IMR-90 (cell line): ENCODE measurements around the gene ERBB4. TPM values are rescaled to one million over a fixed set of nuclear protein-coding genes. Genes with fewer than 3 reads are reported as not detected.

Experiments used
- ATAC-seq: fragments of 200-7000 bp; cut with Tn5 transposase; 2 replicates; pipeline ENCODE4 v1.9.1; 2020; ENCODE audit warnings: low read depth, mild to moderate bottlenecking, moderate library complexity
- BruUV-seq: library from RNA; stranded (reverse); fragments of 400-500 nt; replicated peaks from 2 replicates; lab custom pipeline; 2021; lab: Mats Ljungman, UMichigan
- CTCF ChIA-PET: fragments of 300-600 bp; formaldehyde crosslinking; extraction: SDS; loops from one replicate; lab custom pipeline; 2021; ENCODE audit warnings: antibody characterized with exemption; lab: Yijun Ruan, JAX
- POLR2A ChIA-PET: fragments of 300-600 bp; sonication (Branson Sonifier 250); formaldehyde crosslinking; loops from one replicate; lab custom pipeline; 2022; ENCODE audit warnings: antibody characterized with exemption; ENCODE audit not compliant: unreplicated experiment; lab: Charles Lee
- DNase-seq: peaks from one replicate; pipeline ENCODE4 v3.0.0; 2013
- H2AFZ ChIP-seq: replicated peaks from 2 replicates; pipeline ENCODE3; 2013; ENCODE audit warnings: low read length, mild to moderate bottlenecking; ENCODE audit not compliant: poor library complexity
- H2AK5ac ChIP-seq: 2 replicates; pipeline ENCODE4 v1.6.1; 2013; ENCODE audit warnings: low read depth, low read length, inconsistent platforms
- H2AK9ac ChIP-seq: replicated peaks from 2 replicates; pipeline ENCODE3; 2013; ENCODE audit warnings: mild to moderate bottlenecking, low read depth, low read length, moderate library complexity; ENCODE audit not compliant: poor library complexity
- H2BK120ac ChIP-seq: 2 replicates; pipeline ENCODE4 v1.6.1; 2013; ENCODE audit warnings: low read depth, low read length, inconsistent platforms
- H2BK15ac ChIP-seq: 3 replicates; pipeline ENCODE4 v1.6.1; 2013; ENCODE audit warnings: low read depth, low read length, inconsistent platforms
- H2BK20ac ChIP-seq: 2 replicates; pipeline ENCODE4 v1.6.1; 2013; ENCODE audit warnings: low read depth, mild to moderate bottlenecking, inconsistent platforms, low read length, moderate library complexity
- H2BK5ac ChIP-seq: 2 replicates; pipeline ENCODE4 v1.6.1; 2013; ENCODE audit warnings: mild to moderate bottlenecking, low read depth, low read length, inconsistent platforms; ENCODE audit not compliant: poor library complexity, severe bottlenecking
- H3K14ac ChIP-seq: replicated peaks from 2 replicates; pipeline ENCODE4 v1.6.1; 2013; ENCODE audit warnings: low read depth, low read length, inconsistent platforms
- H3K18ac ChIP-seq: 2 replicates; pipeline ENCODE4 v1.6.1; 2013; ENCODE audit warnings: low read depth, low read length, control low read depth
- H3K23ac ChIP-seq: 2 replicates; pipeline ENCODE4 v1.6.1; 2013; ENCODE audit warnings: low read depth, low read length, inconsistent platforms
- H3K27ac ChIP-seq: 2 replicates; pipeline ENCODE4 v1.5.1; 2013; ENCODE audit warnings: mild to moderate bottlenecking, control low read depth, low read length; ENCODE audit not compliant: insufficient read depth
- H3K27me3 ChIP-seq: 2 replicates; pipeline ENCODE4 v1.6.1; 2013; ENCODE audit warnings: low read length; ENCODE audit not compliant: control insufficient read depth, insufficient read depth
- H3K36me3 ChIP-seq: 2 replicates; pipeline ENCODE4 v1.6.1; 2013; ENCODE audit warnings: low read length, mixed read lengths; ENCODE audit not compliant: control insufficient read depth, insufficient read depth
- H3K4ac ChIP-seq: 2 replicates; pipeline ENCODE4 v1.6.1; 2013; ENCODE audit warnings: low read depth, low read length, inconsistent platforms
- H3K4me1 ChIP-seq: 2 replicates; pipeline ENCODE4 v1.6.1; 2013; ENCODE audit warnings: low read length, mixed read lengths; ENCODE audit not compliant: control insufficient read depth, insufficient read depth
- H3K4me2 ChIP-seq: 2 replicates; pipeline ENCODE4 v1.6.1; 2013; ENCODE audit warnings: low read depth, mild to moderate bottlenecking, control low read depth, low read length, moderate library complexity
- H3K4me3 ChIP-seq: 2 replicates; pipeline ENCODE4 v1.5.1; 2013; ENCODE audit warnings: low read depth, mild to moderate bottlenecking, control low read depth, low read length, moderate library complexity; ENCODE audit not compliant: insufficient read depth
- H3K56ac ChIP-seq: 2 replicates; pipeline ENCODE4 v1.6.1; 2013; ENCODE audit warnings: low read length, inconsistent platforms; ENCODE audit not compliant: insufficient read depth; ENCODE audit errors: extremely low read depth
- H3K79me1 ChIP-seq, 2 experiments: 2 replicates each; pipeline ENCODE4 v1.6.1; 2013; ENCODE audit warnings: low read length in 2 of 2, inconsistent platforms in 1 of 2, low read depth in 1 of 2
- H3K9ac ChIP-seq: 2 replicates; pipeline ENCODE4 v1.6.1; 2013; ENCODE audit warnings: low read depth, low read length, control low read depth
- H3K9me1 ChIP-seq: 2 replicates; pipeline ENCODE4 v1.6.1; 2013; ENCODE audit warnings: low read length, inconsistent platforms; ENCODE audit not compliant: insufficient read depth
- H3K9me3 ChIP-seq: 2 replicates; pipeline ENCODE4 v1.6.1; 2013; ENCODE audit warnings: low read length; ENCODE audit not compliant: control insufficient read depth, insufficient read depth
- H4K20me1 ChIP-seq: 2 replicates; pipeline ENCODE4 v1.6.1; 2013; ENCODE audit warnings: low read length, inconsistent platforms; ENCODE audit not compliant: insufficient read depth
- H4K5ac ChIP-seq: 2 replicates; pipeline ENCODE4 v1.6.1; 2013; ENCODE audit warnings: mild to moderate bottlenecking, low read depth, low read length, control low read depth
- H4K8ac ChIP-seq, 2 experiments: 2 replicates each; pipeline ENCODE4 v1.6.1; 2013; ENCODE audit warnings: low read depth in 2 of 2, low read length in 2 of 2, control low read depth in 1 of 2, inconsistent platforms in 1 of 2
- H4K91ac ChIP-seq: 2 replicates; pipeline ENCODE4 v1.6.1; 2013; ENCODE audit warnings: low read depth, low read length, inconsistent platforms; ENCODE audit not compliant: insufficient read depth
- BHLHE40 ChIP-seq: fragments of 150-350 bp; IDR thresholded peaks from 2 replicates; pipeline ENCODE4 v1.6.1; 2016; ENCODE audit warnings: mild to moderate bottlenecking, low read depth, low read length
- ELK1 ChIP-seq: fragments of 150-350 bp; IDR thresholded peaks from 2 replicates; pipeline ENCODE4 v1.6.1; 2016; ENCODE audit warnings: low read depth, mild to moderate bottlenecking, low read length, moderate library complexity, borderline replicate concordance
- FOS ChIP-seq: fragments of 150-350 bp; IDR thresholded peaks from 2 replicates; pipeline ENCODE4 v1.6.1; 2016; ENCODE audit warnings: low read depth, low read length
- MAFK ChIP-seq: IDR thresholded peaks from 2 replicates; pipeline ENCODE4 v1.6.1; 2012; ENCODE audit warnings: low read depth, low read length, improper control_type of control experiment
- NFE2L2 ChIP-seq: fragments of 150-350 bp; IDR thresholded peaks from 2 replicates; pipeline ENCODE4 v1.6.1; 2016; ENCODE audit warnings: low read depth, mild to moderate bottlenecking, low read length
- WGBS, 2 experiments: methylation state at CpG; one replicate each; pipeline versions ENCODE4 v1.1.5 to v1.1.7; 2013; ENCODE audit warnings: missing lambda C conversion rate in 2 of 2; ENCODE audit not compliant: insufficient read length in 1 of 2; ENCODE audit errors: extremely low coverage in 2 of 2; 5-methylcytosine and 5-hydroxymethylcytosine counted together
- dilution Hi-C: fragments of 300-500 bp; cut with HindIII; formaldehyde crosslinking; loops from one replicate; pipeline ENCODE4 v1.14.3; 2018; ENCODE audit warnings: low sequenced_read_pairs; ENCODE audit not compliant: unreplicated experiment
- in situ Hi-C: fragments of 300-500 bp; cut with MboI; formaldehyde crosslinking; loops from 3 replicates; pipeline ENCODE4 v1.14.3; 2019; ENCODE audit warnings: low sequenced_read_pairs, inconsistent platforms, mixed read lengths
- intact Hi-C: fragments of 100-400 bp; cut with micrococcal nuclease; formaldehyde crosslinking; loops from 2 replicates; pipeline ENCODE4 v1.10.0; 2022
- polyA plus RNA-seq, 3 experiments: library from polyadenylated mRNA; depleted of rRNA; stranded (reverse); fragments of >200 nt; gene quantifications; 2 replicates each; pipeline ENCODE4 v1.2.3, GENCODE V29; 2012; ENCODE audit warnings: low replicate concordance in 1 of 3
- total RNA-seq: library from RNA; depleted of rRNA; stranded (reverse); fragments of >200 nt; gene quantifications from 2 replicates; pipeline ENCODE4 v1.2.3, GENCODE V29; 2012
- TF ChIP-seq, protein P1 (sequence below): fragments of 150-350 bp; IDR thresholded peaks from 2 replicates; pipeline ENCODE4 v1.6.1; 2017; ENCODE audit warnings: mild to moderate bottlenecking, antibody characterized with exemption, low read length, low read depth

Gene ERBB4
- total and polyA plus RNA-seq, 2 of the 4 experiments (the other 2 are of a cell fraction): not detected

- WGBS, 2 experiments: 50% methylated on average over 1 of the region's 1 CpG; no CpG with 5 or more reads in 1 of the 2 experiments
- H3K9me1 ChIP-seq: no peaks in the 10 kb centered on the region
- dilution Hi-C loops: no loop called here
- no peak overlapping the region for H3K14ac ChIP-seq
- H3K4me3 ChIP-seq: no peak overlapping the region
- no peak overlapping the region for H3K23ac ChIP-seq
- no peaks in the 10 kb centered on the region for H3K36me3 ChIP-seq
- no peak overlapping the region for H2AK5ac ChIP-seq
- H3K4ac ChIP-seq: no peak overlapping the region
- no peak overlapping the region for H3K4me2 ChIP-seq
- H4K5ac ChIP-seq: no peak overlapping the region
- no peaks in the 10 kb centered on the region for H4K20me1 ChIP-seq
- H3K27me3 ChIP-seq: no peaks in the 10 kb centered on the region
- intact Hi-C loops: no loop called here
- ChIA-PET POLR2A (no interaction called here), CTCF (no interaction called here)
- no peak overlapping the region for H2BK20ac ChIP-seq
- DNase-seq (no peak), ATAC-seq (no peak)
- H2BK15ac ChIP-seq: no peak overlapping the region
- no peak overlapping the region for H3K56ac ChIP-seq
- H2AK9ac ChIP-seq: no peak overlapping the region
- no peaks in the 10 kb centered on the region for H3K79me1 ChIP-seq
- no TSS peak for BruUV-seq
- no peak overlapping the region for H3K27ac ChIP-seq
- in situ Hi-C loops: no loop called here
- no peak overlapping the region for H4K91ac ChIP-seq
- no peak overlapping the region for H3K18ac ChIP-seq
- no peak overlapping the region for H4K8ac ChIP-seq
- H2BK5ac ChIP-seq: no peak overlapping the region
- H3K9me3 ChIP-seq: no peaks in the 10 kb centered on the region
- no peak overlapping the region for H2BK120ac ChIP-seq
- no peak for TF ChIP-seq NFE2L2
- TF ChIP-seq BHLHE40: no peak
- no peak for TF ChIP-seq MAFK
- TF ChIP-seq FOS: no peak
- TF ChIP-seq, protein P1, sequence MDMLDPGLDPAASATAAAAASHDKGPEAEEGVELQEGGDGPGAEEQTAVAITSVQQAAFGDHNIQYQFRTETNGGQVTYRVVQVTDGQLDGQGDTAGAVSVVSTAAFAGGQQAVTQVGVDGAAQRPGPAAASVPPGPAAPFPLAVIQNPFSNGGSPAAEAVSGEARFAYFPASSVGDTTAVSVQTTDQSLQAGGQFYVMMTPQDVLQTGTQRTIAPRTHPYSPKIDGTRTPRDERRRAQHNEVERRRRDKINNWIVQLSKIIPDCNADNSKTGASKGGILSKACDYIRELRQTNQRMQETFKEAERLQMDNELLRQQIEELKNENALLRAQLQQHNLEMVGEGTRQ: no peak
- no peak for TF ChIP-seq ELK1
- H2AFZ ChIP-seq: no peak overlapping the region
- H3K9ac ChIP-seq: no peak overlapping the region
- no peaks in the 10 kb centered on the region for H3K4me1 ChIP-seq
Measured at GRCh38 chr2:211957799-211958198, 580.8 kb downstream of the ERBB4 start.
